ENCODE measurements around the gene MAPK10.
"Not testable (repeated sequence)": the region's sequence is repeated elsewhere in the genome, so short reads cannot be mapped to it uniquely, and the experiment has no call there.

The MAPK10 gene

GRCh38 chr4:86021671-86022070 lies 338.2 kb downstream of the MAPK10 start:
- DNase-seq: not testable (repeated sequence)

- peak; percentile 42 for DNase-seq
These were observed 339.9 kb downstream of the MAPK10 start for GRCh38 chr4:86019906-86020305.

GRCh38 chr4:86019362-86019761 lies 340.5 kb downstream of the MAPK10 start:
- DNase-seq: no peak

GRCh38 chr4:86015412-86016350 lies 344.2 kb downstream of the MAPK10 start:
- no peak for DNase-seq

GRCh38 chr4:86014599-86014998 lies 345.3 kb downstream of the MAPK10 start:
- DNase-seq: no peak

GRCh38 chr4:86013621-86014020 lies 346.2 kb downstream of the MAPK10 start:
- peak; percentile 62 for DNase-seq

- DNase-seq: peak; percentile 81
These were observed 348.7 kb downstream of the MAPK10 start for GRCh38 chr4:86011117-86011516.

- DNase-seq: no peak
These were observed 352.8 kb downstream of the MAPK10 start for GRCh38 chr4:86007042-86007441.

GRCh38 chr4:86006057-86006456 lies 353.8 kb downstream of the MAPK10 start:
- no peak for DNase-seq

- DNase-seq: no peak
These were observed 355.8 kb downstream of the MAPK10 start for GRCh38 chr4:86004030-86004429.

GRCh38 chr4:86001591-86001990 lies 358.3 kb downstream of the MAPK10 start:
- no peak for DNase-seq

- DNase-seq: no peak
These were observed 364.5 kb downstream of the MAPK10 start for GRCh38 chr4:85995361-85995760.

GRCh38 chr4:85994576-85994975 lies 365.3 kb downstream of the MAPK10 start:
- DNase-seq: no peak

- no peak for DNase-seq
These were observed 366.2 kb downstream of the MAPK10 start for GRCh38 chr4:85993641-85994040.

GRCh38 chr4:85986266-85986665 lies 373.6 kb downstream of the MAPK10 start:
- no peak for DNase-seq

- DNase-seq: no peak
These were observed 380.6 kb downstream of the MAPK10 start for GRCh38 chr4:85979276-85979675.

GRCh38 chr4:85970535-85970934 lies 389.3 kb downstream of the MAPK10 start:
- no peak for DNase-seq

- peak; percentile 71 for DNase-seq
These were observed 390.7 kb downstream of the MAPK10 start for GRCh38 chr4:85968945-85969819.

- peak; percentile 57 for DNase-seq
These were observed 392.0 kb downstream of the MAPK10 start for GRCh38 chr4:85967872-85968271.

GRCh38 chr4:85966373-85966772 lies 393.5 kb downstream of the MAPK10 start:
- DNase-seq: no peak

GRCh38 chr4:85965529-85965928 lies 394.3 kb downstream of the MAPK10 start:
- no peak for DNase-seq

- not testable (repeated sequence) for DNase-seq
These were observed 394.8 kb downstream of the MAPK10 start for GRCh38 chr4:85965017-85965416.

- DNase-seq: no peak
These were observed 395.6 kb downstream of the MAPK10 start for GRCh38 chr4:85964298-85964697.

GRCh38 chr4:85963231-85963630 lies 396.6 kb downstream of the MAPK10 start:
- DNase-seq: no peak

All from NCI-H226 (cell line).